GM18858 (cell line): ENCODE data around the gene TBATA.

Source experiments
- ATAC-seq: cut with Tn5 transposase; IDR thresholded peaks from one replicate; pipeline ENCODE4 v1.9.1; 2021; ENCODE audit not compliant: unreplicated experiment

The TBATA gene

DNA sequence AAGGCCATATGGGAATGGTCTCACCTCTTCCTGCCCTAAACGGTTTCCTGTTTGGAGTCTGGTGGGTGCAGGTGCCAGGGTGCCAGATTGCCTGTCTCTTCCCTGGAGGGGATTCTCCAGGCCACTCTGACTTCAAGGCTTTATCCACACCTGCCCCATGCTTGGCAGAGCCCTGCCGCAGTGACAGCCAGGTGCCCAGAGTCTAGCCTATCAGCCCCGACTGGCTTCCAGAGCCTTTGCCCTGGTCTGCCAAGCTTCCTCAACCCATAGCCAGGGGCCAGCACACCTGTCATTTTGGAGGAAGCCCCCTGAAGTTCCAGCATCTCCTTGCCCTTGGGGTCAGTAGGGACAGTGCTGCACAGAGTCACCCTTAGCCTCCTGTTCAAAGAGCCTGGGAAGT is 21.6 kb downstream of the TBATA start:
- ATAC-seq = no peak

DNA sequence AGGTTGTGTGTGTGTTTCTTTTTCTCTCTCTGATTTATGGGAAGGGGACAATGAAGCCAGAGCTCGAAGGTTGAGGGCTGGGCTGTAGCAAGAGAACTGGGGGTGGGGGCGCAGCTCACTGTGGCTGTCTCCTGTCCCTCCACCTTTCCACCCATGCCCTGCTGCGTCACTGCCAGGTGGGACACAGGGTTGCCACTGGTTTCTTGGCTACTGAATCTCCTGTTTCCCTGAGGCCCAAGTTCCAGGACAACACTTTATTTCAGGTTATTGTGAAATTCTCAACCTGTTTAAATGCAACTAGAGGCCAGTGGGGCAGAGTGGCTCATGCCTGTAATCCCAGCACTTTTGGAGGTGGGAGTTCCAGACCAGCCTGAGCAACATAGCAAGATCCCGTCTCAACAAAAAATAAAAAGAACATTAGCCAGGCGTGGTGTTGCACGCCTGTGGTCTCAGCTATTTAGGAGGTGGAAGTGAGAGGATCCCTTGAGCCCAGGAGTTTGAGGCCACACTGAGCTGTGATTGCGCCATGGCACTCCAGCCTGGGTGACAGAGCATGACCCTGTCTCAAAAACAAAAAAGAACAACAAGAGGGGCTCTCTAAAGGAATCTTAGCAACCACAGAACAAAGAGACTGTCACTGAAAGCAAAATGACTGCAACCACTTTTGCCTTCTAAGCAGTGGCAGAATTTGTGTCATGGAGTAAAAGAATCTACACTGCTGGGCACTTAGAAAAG is 22.6 kb downstream of the TBATA start:
- no peak for ATAC-seq

- no peak for ATAC-seq
Observed at GRCh38 chr10:70761727-70762350, 23.3 kb downstream of the TBATA start.

GRCh38 chr10:70761031-70761601 is 24.1 kb downstream of the TBATA start:
- no peak for ATAC-seq

DNA sequence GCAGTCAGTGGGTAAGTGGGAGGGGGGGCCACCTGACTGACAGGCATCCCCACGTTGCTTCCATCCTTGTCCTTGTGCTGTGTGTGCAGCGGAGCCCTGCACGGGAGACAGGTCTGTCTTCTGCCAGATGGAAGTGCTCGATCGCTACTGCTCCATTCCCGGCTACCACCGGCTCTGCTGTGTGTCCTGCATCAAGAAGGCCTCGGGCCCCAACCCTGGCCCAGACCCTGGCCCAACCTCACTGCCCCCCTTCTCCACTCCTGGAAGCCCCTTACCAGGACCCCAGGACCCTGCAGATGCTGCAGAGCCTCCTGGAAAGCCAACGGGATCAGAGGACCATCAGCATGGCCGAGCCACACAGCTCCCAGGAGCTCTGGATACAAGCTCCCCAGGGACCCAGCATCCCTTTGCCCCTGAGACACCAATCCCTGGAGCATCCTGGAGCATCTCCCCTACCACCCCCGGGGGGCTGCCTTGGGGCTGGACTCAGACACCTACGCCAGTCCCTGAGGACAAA is 24.8 kb downstream of the TBATA start:
- ATAC-seq = no peak

DNA sequence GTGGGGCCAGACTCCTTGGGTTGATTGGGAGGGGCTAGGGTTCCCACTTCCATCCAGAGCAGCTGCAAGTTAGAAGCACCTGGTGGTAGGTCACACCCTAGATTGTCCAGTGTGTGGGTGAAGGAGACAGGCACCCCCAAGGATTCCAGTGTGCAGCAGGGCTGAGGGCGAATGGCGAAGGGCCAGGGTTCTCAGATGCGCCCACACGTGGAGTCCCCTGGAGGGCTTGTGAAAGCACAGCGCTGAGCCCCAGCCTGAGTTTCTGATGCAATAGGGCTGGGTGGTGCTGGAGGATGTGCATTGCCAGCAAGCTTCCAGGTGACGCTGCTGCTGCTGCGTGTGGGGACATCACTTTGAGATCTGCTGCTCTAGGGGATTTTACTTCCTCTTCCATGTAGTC is 25.4 kb downstream of the TBATA start:
- no peak for ATAC-seq

DNA sequence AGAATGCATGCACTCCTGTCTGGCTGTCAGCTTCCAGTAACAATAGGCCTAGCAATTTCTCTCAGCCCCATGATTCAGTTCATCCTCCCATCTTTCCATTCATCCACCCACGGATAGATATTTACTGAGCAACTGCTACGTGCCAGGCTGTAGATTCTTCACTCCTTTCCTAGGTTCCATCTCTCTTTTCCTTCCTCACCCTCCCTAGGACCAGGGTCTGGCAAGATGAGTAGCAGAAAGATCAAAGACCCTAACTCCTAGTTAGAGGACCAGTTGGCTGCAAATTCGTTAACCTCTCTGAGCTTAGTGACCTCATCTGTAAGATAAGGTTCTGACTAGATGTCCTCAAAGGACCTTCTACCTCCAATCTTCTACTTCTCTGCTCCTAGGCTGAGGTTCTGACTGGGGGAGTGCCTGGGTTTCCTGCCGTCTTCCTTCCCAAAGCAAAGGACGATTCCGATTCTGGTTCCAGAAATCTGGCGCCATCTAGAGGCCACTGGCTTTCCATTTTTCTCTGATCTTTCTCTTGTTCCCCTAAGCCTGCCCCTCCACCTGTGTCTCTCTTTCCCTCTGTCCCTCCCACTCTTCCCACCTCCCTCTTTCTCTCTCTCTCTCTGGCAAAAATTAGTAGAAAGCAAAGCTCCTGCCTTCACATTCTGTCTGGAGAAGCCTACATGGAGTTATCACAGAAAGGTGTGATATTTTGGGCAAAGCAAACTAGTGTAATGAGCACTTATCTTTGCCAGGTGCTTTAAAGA is 26.2 kb downstream of the TBATA start:
- ATAC-seq = no peak

- ATAC-seq = no peak
Observed at GRCh38 chr10:70757856-70758255, 27.3 kb downstream of the TBATA start.

DNA sequence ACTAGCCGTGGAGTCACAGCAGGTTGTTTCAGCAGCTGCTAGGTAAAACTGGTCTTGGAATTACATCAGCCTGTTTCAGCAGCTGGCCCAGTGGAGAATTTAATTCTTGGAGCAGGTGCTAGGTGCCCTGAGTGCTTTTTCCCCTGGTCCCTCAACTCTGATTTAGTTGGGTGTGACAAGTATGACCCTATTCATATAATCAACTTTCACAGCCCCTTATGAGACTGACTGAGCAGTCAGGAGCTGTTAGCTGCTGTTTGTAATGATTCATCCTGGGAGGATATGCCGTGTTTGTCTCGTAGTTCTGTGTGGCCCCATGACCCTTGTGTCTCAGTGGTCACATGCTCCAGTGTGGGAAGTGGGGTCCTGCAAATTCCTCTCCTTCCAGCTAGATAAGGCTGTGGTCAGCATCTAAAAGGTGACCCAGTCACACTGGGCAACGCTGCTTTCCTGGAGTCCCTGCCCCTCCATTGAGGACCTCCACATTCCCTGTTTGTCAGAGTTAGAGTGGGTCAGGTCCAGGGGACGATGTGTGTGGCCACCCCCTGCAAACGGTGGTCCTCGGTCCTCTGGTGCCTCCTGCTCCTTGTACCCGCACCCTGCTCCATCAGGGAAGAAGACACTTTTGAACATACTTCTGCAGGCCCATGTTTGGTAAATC is 28.3 kb downstream of the TBATA start:
- no peak for ATAC-seq

DNA sequence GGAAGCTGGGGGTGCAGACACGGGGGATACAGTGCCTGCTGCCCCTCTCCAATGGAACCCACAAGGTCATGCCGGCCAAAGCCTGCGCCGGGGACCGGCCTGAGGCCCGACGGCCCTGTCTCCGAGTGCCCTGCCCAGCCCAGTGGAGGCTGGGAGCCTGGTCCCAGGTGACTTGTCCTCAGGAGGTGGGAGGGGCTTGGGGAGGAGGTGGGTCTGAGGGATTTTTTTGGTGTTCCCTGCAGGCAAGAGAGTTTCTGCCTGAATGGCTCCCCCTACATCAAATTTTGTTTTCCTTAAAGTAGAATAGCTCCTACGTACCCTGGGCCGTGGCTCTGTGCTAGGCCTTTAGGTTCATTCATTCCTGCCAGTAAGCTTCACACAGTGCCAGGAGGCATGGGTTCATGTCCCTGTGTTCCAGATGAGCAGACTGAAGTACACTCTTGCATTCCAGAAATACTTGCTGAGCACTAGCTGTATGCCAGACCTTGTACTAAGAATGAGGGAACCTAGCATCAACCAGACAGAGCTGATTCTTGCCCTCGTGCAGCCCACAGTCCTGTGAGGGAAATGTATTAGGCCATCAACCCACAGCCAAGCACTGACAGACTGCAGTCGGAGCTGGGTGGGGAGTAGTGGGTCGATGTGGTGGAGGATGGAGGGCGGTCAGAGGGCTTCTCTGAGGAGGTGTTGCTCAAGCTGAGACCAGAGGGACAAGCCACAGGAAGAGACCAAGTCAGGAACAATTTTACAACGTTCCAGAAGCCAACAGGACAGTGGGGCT is 31.1 kb downstream of the TBATA start:
- ATAC-seq = no peak

DNA sequence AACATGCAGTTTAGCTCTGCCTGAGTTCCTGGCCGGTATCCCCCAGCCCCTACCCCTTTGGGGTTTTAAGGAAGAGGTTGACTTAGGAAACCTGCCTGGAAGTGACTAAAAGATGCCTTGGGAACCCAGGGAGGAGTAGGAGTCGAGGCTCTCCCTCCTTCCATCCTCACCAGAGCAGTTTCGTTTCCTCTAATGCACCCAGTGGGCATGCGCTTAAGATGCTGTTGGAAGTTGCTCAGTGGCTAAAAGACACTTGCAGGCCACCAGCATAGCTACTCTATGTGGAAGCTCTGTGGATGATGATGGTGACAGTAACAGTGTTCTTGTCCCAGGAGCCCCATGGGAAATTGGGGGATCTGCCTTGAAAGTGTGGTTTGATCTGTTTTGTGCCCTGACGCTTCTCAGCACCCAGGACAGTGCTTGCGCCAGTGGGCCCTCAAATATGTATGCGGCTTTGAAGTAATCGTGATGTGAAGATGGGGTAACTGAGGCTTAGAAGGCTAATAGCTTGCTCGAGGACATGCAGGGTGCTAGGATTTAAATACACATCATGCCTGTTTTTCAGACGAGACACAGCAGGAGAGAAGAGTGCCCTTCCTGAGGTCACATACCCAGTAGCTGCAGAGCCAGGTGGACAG is 32.0 kb downstream of the TBATA start:
- no peak for ATAC-seq

- no peak for ATAC-seq
Observed at GRCh38 chr10:70752571-70752970, 32.6 kb downstream of the TBATA start.

GRCh38 chr10:70751991-70752390 is 33.2 kb downstream of the TBATA start:
- ATAC-seq = no peak

GRCh38 chr10:70751356-70751755 is 33.8 kb downstream of the TBATA start:
- no peak for ATAC-seq

GRCh38 chr10:70750156-70750703 is 34.9 kb downstream of the TBATA start:
- ATAC-seq = no peak

DNA sequence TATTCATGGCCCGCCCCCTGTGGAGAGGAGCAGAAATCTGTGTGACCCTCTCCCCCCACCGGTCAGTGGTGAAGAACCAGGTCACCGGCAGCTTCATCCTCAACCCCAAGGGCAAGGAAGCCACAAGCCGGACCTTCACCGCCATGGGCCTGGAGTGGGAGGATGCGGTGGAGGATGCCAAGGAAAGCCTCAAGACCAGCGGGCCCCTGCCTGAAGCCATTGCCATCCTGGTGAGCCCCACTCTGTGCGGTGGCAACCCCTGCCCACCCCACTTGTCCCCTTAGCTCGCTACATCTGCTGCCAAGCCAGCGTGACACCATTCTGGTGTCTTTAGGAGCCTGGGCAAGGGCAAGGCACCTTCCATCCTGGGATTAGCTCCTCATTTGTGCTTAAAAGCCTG is 35.4 kb downstream of the TBATA start:
- ATAC-seq = no peak

DNA sequence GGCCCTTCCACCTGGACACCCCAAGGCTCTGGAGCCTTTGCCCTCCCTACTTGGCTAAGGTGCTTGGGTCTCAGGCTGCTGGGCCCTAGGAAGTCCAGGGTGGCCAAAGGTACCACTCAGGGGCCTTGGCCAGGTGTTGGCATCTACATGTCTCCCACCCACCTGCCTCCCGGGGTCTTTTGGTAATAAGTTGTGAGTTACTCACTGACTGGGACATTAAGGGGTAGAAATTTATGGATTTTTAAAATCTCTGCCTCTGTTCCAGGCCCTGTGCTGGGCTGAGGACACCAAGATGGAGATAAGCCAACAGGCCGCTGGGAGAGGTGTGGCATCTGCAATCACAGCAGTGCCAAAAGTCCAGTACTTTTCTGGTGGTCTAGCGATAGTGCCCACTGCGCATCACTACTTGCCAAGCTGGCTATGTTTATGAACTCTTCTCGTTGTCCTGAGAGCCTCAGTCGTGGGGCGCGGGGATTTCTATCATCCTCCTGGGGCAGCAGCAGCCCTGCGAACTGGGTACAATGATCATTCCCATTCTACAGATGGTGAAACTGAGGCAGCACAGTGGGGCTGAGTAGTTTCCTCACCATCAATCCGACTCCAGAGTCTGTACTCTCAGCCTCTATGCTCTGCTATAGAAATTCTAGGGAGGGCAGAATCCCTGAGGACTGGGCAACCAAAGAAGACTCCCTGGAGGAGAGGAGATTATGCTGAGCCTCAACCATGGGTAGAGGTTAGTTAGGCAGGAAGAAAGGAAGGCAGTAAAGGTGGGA is 36.2 kb downstream of the TBATA start:
- ATAC-seq = no peak

GRCh38 chr10:70748305-70748704 is 36.9 kb downstream of the TBATA start:
- no peak for ATAC-seq
